HepG2 (cell line): ENCODE measurements around the gene SNX6. TPM values are rescaled to one million over a fixed set of nuclear protein-coding genes. Genes with fewer than 3 reads are reported as not detected.

Experiments
- ATAC-seq: fragments of 200-7000 bp; cut with Tn5 transposase; 3 replicates; pipeline ENCODE4 v1.9.1; 2020; ENCODE audit warnings: mild to moderate bottlenecking, moderate library complexity
- BruUV-seq: library from RNA; stranded (reverse); fragments of 400-500 nt; replicated peaks from 2 replicates; lab custom pipeline; 2021; lab: Mats Ljungman, UMichigan
- CTCF ChIA-PET: fragments of 300-600 bp; formaldehyde crosslinking; extraction: SDS; loops from one replicate; lab custom pipeline; 2021; ENCODE audit warnings: low total read pairs, inconsistent platforms, low intra/inter-chr PET ratio; lab: Yijun Ruan, JAX
- POLR2A ChIA-PET: fragments of 350-600 bp; sonication (Branson Sonifier 250); formaldehyde crosslinking; loops from one replicate; lab custom pipeline; 2020; ENCODE audit warnings: antibody characterized with exemption, inconsistent platforms; lab: Yijun Ruan, JAX
- DNase-seq: peaks from one replicate; pipeline ENCODE4 v3.0.0-alpha.2; 2015; ENCODE audit warnings: low spot score
- FAIRE-seq: peaks from 3 replicates; lab custom pipeline; 2011; peaks lifted over from hg19 to GRCh38; lab: Jason Lieb, UNC
- H2AFZ ChIP-seq: one replicate; pipeline ENCODE4 v1.6.1; 2011; ENCODE audit warnings: low read length, inconsistent platforms
- H3K27ac ChIP-seq: fragments of 300-600 bp; 3 replicates; pipeline ENCODE4 v1.8.0; 2011; ENCODE audit warnings: mixed run types, mild to moderate bottlenecking, mixed read lengths, low read length, inconsistent platforms; ENCODE audit not compliant: insufficient read depth; ENCODE audit errors: extremely low read length
- H3K27me3 ChIP-seq, 2 experiments: fragments of 200-600 bp in 1 of 2; 2 replicates in 1 of 2; 3 replicates in 1 of 2; pipeline versions ENCODE4 v1.6.0 to v1.8.0; 2011; ENCODE audit warnings: low read length in 2 of 2, mild to moderate bottlenecking in 2 of 2, moderate library complexity in 2 of 2, inconsistent platforms in 1 of 2; ENCODE audit not compliant: insufficient read depth in 2 of 2, control insufficient read depth in 1 of 2
- H3K36me3 ChIP-seq, 2 experiments: fragments of 200-600 bp in 1 of 2; replicated peaks in 1 of 2; 2 replicates in 1 of 2; 3 replicates in 1 of 2; pipeline versions ENCODE4 v1.5.1 to v1.8.0; 2011; ENCODE audit warnings: low read length in 2 of 2, inconsistent platforms in 1 of 2; ENCODE audit not compliant: insufficient read depth in 2 of 2, control insufficient read depth in 1 of 2
- H3K4me1 ChIP-seq: 2 replicates; pipeline ENCODE4 v1.5.1; 2012; ENCODE audit warnings: low read length, inconsistent platforms; ENCODE audit not compliant: insufficient read depth
- H3K4me2 ChIP-seq: 2 replicates; pipeline ENCODE4 v1.6.0; 2011; ENCODE audit warnings: low read depth, low read length, inconsistent platforms
- H3K4me3 ChIP-seq, 3 experiments: fragments of 200-600 bp in 1 of 3; sonication (generic), shearing (Covaris generic) in 1 of 3; replicated peaks in 1 of 3; 2 replicates each; pipeline ENCODE4 v1.5.1; 2011 to 2016; ENCODE audit warnings: low read length in 3 of 3, inconsistent platforms in 2 of 3, low read depth in 2 of 3, mild to moderate bottlenecking in 2 of 3, control low read depth in 1 of 3, mixed read lengths in 1 of 3; ENCODE audit not compliant: insufficient read depth in 1 of 3
- H3K79me2 ChIP-seq: one replicate; pipeline ENCODE4 v1.6.1; 2011; ENCODE audit warnings: low read length, inconsistent platforms; ENCODE audit not compliant: insufficient read depth
- H3K9ac ChIP-seq: 2 replicates; pipeline ENCODE4 v1.6.0; 2011; ENCODE audit warnings: mild to moderate bottlenecking, low read depth, low read length, inconsistent platforms; ENCODE audit not compliant: insufficient read depth
- H3K9me3 ChIP-seq: 2 replicates; pipeline ENCODE4 v1.5.1; 2012; ENCODE audit warnings: mild to moderate bottlenecking, low read length
- H4K20me1 ChIP-seq: 2 replicates; pipeline ENCODE4 v1.6.0; 2011; ENCODE audit warnings: inconsistent platforms, mild to moderate bottlenecking, low read length, moderate library complexity; ENCODE audit not compliant: insufficient read depth
- KIAA2018 ChIP-seq: sonication (generic); formaldehyde crosslinking; IDR thresholded peaks from 2 replicates; pipeline ENCODE4 v1.5.0; 2020; ENCODE audit warnings: mild to moderate bottlenecking, missing genetic modification reagents, borderline replicate concordance
- ZFX ChIP-seq: sonication (generic); formaldehyde crosslinking; IDR thresholded peaks from 2 replicates; pipeline ENCODE4 v1.4.0; 2020; ENCODE audit warnings: mild to moderate bottlenecking, low read depth, missing genetic modification reagents, moderate library complexity
- ZNF10 ChIP-seq: sonication (generic); formaldehyde crosslinking; IDR thresholded peaks from 2 replicates; pipeline ENCODE4 v1.4.0; 2020; ENCODE audit warnings: mild to moderate bottlenecking, low read depth, missing genetic modification reagents, borderline replicate concordance
- WGBS: methylation state at CpG from one replicate; pipeline ENCODE4 v1.1.6; 2017; ENCODE audit warnings: low lambda C conversion rate; 5-methylcytosine and 5-hydroxymethylcytosine counted together
- in situ Hi-C: cut with HindIII; loops from 2 replicates; pipeline ENCODE4 v1.10.0; 2017; ENCODE audit warnings: low pct_unique_long_range_greater_than_20kb; ENCODE audit not compliant: extremely low pct_ligation_motif_present
- intact Hi-C: fragments of 100-400 bp; cut with micrococcal nuclease; formaldehyde crosslinking; loops from one replicate; pipeline ENCODE4 v1.10.0; 2022; ENCODE audit not compliant: unreplicated experiment
- polyA plus RNA-seq, 8 experiments: library from polyadenylated mRNA; depleted of rRNA in 3 of 8; stranded (reverse) in 7 of 8; unstranded in 1 of 8; fragments of >200 nt; fragmentation: Illumina TruSeq in 4 of 8; extraction: Trizol in 4 of 8; gene quantifications; 2 replicates each; pipeline versions ENCODE4 v1.2.1 to v1.2.3, GENCODE V29; 2011 to 2016; ENCODE audit warnings: low read depth in 4 of 8, missing spikeins in 1 of 8, mixed read lengths in 1 of 8; ENCODE audit not compliant: insufficient read depth in 1 of 8
- total RNA-seq, 5 experiments: library from RNA; depleted of rRNA; stranded (reverse); fragments of >200 nt; fragmentation: Illumina TruSeq; extraction: Trizol; gene quantifications; 2 replicates each; pipeline ENCODE4 v1.2.3, GENCODE V29; 2016; ENCODE audit warnings: low read depth in 1 of 5

SNX6 gene
- total and polyA plus RNA-seq, 2 of the 13 experiments (the other 11 are each of a cell fraction or from before 2014, with no cell fraction given): 92.3 to 169 TPM

GRCh38 chr14:34668111-34668510 lies 38.2 kb upstream of the SNX6 start:
- WGBS: 0% methylated on average over 2 of the region's 2 CpGs
- no peak for DNase-seq
- H3K9me3 ChIP-seq: no peaks in the 10 kb centered on the region
- no peaks in the 10 kb centered on the region for H3K4me1 ChIP-seq
- in situ Hi-C loops: no loop called here
- no peak for FAIRE-seq
- ChIA-PET CTCF (no interaction called here), POLR2A (no interaction called here)
- H3K27ac ChIP-seq: no peak overlapping the region
- H3K27me3 ChIP-seq: peaks cover 0 to 4% of the 10 kb centered on the region in 2 experiments; a peak in 1 of 5 replicates
- no peak overlapping the region for H3K4me3 ChIP-seq
- no peaks in the 10 kb centered on the region for H4K20me1 ChIP-seq
- ATAC-seq: no peak
- BruUV-seq: no TSS peak
- no peak overlapping the region for H2AFZ ChIP-seq
- TF ChIP-seq KIAA2018 (CRISPR knock-in tag) (no peak), ZNF10 (CRISPR knock-in tag) (no peak), ZFX (CRISPR knock-in tag) (no peak)
- no peak overlapping the region for H3K4me2 ChIP-seq
- no peaks in the 10 kb centered on the region for H3K36me3 ChIP-seq
- no peaks in the 10 kb centered on the region for H3K79me2 ChIP-seq
- intact Hi-C loops: no loop called here
- no peak overlapping the region for H3K9ac ChIP-seq
